GM19193 (cell line): ENCODE results near the gene CDC42SE2.

Experiments
- POLR2A ChIP-seq: IDR thresholded peaks from 4 replicates; pipeline ENCODE4 v1.6.1; 2011; ENCODE audit not compliant: insufficient read depth, insufficient read length; ENCODE audit errors: extremely low read depth

The CDC42SE2 gene

GRCh38 chr5:131266370-131267060 lies 2.7 kb downstream of the CDC42SE2 start:
- TF ChIP-seq POLR2A = no peak

GRCh38 chr5:131268758-131269370 lies 5.0 kb downstream of the CDC42SE2 start:
- no peak for TF ChIP-seq POLR2A

- TF ChIP-seq POLR2A = no peak
Measured at GRCh38 chr5:131270809-131271208, 7.0 kb downstream of the CDC42SE2 start.

GRCh38 chr5:131272307-131272706 lies 8.5 kb downstream of the CDC42SE2 start:
- TF ChIP-seq POLR2A = no peak

GRCh38 chr5:131272724-131273123 lies 8.9 kb downstream of the CDC42SE2 start:
- no peak for TF ChIP-seq POLR2A

- TF ChIP-seq POLR2A = no peak
Measured at GRCh38 chr5:131274326-131275063, 10.6 kb downstream of the CDC42SE2 start.

- TF ChIP-seq POLR2A = no peak
Measured at GRCh38 chr5:131276072-131276471, 12.2 kb downstream of the CDC42SE2 start.

GRCh38 chr5:131277447-131277846 lies 13.6 kb downstream of the CDC42SE2 start:
- TF ChIP-seq POLR2A = no peak

- no peak for TF ChIP-seq POLR2A
Measured at GRCh38 chr5:131277875-131278740, 14.3 kb downstream of the CDC42SE2 start.

- TF ChIP-seq POLR2A = no peak
Measured at GRCh38 chr5:131279204-131279603, 15.4 kb downstream of the CDC42SE2 start.

- no peak for TF ChIP-seq POLR2A
Measured at GRCh38 chr5:131280417-131280816, 16.6 kb downstream of the CDC42SE2 start.

GRCh38 chr5:131281133-131281867 lies 17.4 kb downstream of the CDC42SE2 start:
- TF ChIP-seq POLR2A = no peak

- no peak for TF ChIP-seq POLR2A
Measured at GRCh38 chr5:131281868-131282234, 18.0 kb downstream of the CDC42SE2 start.

GRCh38 chr5:131282235-131282634 lies 18.4 kb downstream of the CDC42SE2 start:
- no peak for TF ChIP-seq POLR2A

- TF ChIP-seq POLR2A = no peak
Measured at GRCh38 chr5:131285703-131286399, 22.0 kb downstream of the CDC42SE2 start.

GRCh38 chr5:131286400-131286715 lies 22.5 kb downstream of the CDC42SE2 start:
- TF ChIP-seq POLR2A = no peak
